ENCODE data around the gene TWIST1.

The TWIST1 gene

GRCh38 chr7:19113002-19113350, 4.5 kb downstream of the TWIST1 start:
- DNase-seq: no peak

GRCh38 chr7:19112274-19113001, 5.0 kb downstream of the TWIST1 start:
- DNase-seq: no peak

GRCh38 chr7:19111474-19112273, 5.8 kb downstream of the TWIST1 start:
- DNase-seq: no peak

- DNase-seq: no peak
These were observed 6.7 kb downstream of the TWIST1 start for GRCh38 chr7:19110776-19111175.

GRCh38 chr7:19110026-19110730, 7.3 kb downstream of the TWIST1 start:
- DNase-seq: no peak

- no peak for DNase-seq
These were observed 8.2 kb downstream of the TWIST1 start for GRCh38 chr7:19109000-19109946.

- no peak for DNase-seq
These were observed 9.9 kb downstream of the TWIST1 start for GRCh38 chr7:19107356-19108146.

- DNase-seq: no peak
These were observed 10.4 kb downstream of the TWIST1 start for GRCh38 chr7:19107081-19107355.

- DNase-seq: no peak
These were observed 11.0 kb downstream of the TWIST1 start for GRCh38 chr7:19106241-19107080.

GRCh38 chr7:19105546-19105945, 11.9 kb downstream of the TWIST1 start:
- no peak for DNase-seq

- no peak for DNase-seq
These were observed 12.6 kb downstream of the TWIST1 start for GRCh38 chr7:19104811-19105210.

- no peak for DNase-seq
These were observed 14.6 kb downstream of the TWIST1 start for GRCh38 chr7:19102884-19103283.

- DNase-seq: no peak
These were observed 15.5 kb downstream of the TWIST1 start for GRCh38 chr7:19101909-19102308.

- DNase-seq: no peak
These were observed 16.0 kb downstream of the TWIST1 start for GRCh38 chr7:19101472-19101871.

GRCh38 chr7:19099924-19100323, 17.5 kb downstream of the TWIST1 start:
- DNase-seq: no peak

GRCh38 chr7:19099194-19099593, 18.2 kb downstream of the TWIST1 start:
- DNase-seq: no peak

- DNase-seq: no peak
These were observed 18.9 kb downstream of the TWIST1 start for GRCh38 chr7:19098510-19098909.

- DNase-seq: no peak
These were observed 20.0 kb downstream of the TWIST1 start for GRCh38 chr7:19097165-19098055.

- DNase-seq: no peak
These were observed 22.0 kb downstream of the TWIST1 start for GRCh38 chr7:19095353-19095860.

Data from kidney glomerular epithelial cell (primary cell).